ENCODE data around the gene LDLRAD3.

Gene LDLRAD3

GRCh38 chr11:36214976-36215692 lies 271.3 kb downstream of the LDLRAD3 start:
- no peak for DNase-seq

- DNase-seq: no peak
Measured at GRCh38 chr11:36215693-36216060, 271.8 kb downstream of the LDLRAD3 start.

DNA sequence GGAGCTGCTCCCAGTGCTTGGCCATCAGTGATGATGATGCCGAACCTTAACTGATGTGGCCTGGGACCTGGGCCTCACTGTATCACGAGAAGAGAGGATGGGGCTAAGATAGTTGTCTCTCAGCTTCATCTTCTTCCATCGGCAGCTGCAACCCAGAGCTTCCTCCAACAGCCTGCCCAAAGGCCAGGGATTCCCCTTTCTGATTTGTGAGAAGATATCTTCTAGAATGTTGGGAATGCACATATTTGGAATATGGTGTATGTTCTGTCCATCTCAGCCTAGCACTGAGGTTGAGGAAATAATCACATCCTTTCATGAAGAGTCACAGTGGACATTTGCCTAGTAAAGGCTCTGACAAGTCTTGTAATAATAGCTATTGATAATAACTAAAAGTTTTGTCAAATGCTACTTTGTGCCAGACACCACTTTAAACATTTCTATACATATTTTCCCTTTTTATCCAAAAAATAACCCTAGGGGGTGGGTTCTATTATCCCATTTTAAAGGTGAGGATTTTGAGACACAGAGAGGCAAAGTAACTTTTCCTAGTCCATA lies 272.3 kb downstream of the LDLRAD3 start:
- DNase-seq: no peak

DNA sequence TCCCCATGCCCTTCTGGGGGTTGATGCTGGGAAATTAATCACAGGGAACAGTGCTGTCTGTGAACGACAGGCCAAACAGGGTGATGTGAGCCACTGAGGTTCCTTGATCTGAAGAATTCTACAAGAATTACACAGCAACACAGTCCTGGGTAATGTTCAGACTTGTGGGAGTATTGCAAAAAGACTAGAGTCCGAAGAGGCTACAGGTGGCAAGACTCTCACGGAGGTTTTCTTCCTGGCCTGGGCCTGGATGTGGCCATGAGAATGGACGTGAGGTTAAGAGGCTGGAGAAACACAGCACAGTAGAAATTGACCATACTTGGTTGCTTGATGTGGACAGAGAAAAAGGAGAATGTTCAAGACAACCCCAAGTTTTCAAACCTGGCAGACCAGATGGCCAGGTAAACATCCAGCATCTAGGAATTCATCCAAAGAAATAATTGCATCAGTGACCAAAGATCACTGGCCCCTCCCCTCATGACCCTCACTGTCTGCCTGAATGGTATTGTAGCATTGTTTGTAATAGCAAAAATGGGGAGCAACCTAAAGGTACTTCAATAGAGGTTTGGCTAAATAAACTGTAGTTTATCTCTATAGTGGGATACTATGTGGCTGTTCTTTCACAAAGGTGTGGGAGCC lies 274.5 kb downstream of the LDLRAD3 start:
- DNase-seq: no peak

DNA sequence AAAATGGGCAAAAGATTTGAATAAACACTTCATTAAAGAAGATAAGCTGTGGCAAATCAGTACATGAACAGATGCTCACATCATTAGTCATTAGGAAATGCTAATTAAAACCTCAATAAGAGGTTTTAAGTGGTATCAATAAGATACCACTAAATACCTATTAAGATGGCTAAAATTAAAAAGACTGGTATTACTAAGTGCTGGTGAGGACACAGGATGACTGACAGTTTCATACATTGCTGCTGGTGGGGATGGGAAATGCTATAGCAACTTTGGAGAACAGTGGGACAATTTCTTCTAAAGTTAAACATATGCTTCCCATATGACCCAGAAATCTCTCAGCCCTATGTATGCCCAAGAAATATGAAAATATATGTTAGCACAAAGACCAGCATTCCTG lies 276.1 kb downstream of the LDLRAD3 start:
- no peak for DNase-seq

DNA sequence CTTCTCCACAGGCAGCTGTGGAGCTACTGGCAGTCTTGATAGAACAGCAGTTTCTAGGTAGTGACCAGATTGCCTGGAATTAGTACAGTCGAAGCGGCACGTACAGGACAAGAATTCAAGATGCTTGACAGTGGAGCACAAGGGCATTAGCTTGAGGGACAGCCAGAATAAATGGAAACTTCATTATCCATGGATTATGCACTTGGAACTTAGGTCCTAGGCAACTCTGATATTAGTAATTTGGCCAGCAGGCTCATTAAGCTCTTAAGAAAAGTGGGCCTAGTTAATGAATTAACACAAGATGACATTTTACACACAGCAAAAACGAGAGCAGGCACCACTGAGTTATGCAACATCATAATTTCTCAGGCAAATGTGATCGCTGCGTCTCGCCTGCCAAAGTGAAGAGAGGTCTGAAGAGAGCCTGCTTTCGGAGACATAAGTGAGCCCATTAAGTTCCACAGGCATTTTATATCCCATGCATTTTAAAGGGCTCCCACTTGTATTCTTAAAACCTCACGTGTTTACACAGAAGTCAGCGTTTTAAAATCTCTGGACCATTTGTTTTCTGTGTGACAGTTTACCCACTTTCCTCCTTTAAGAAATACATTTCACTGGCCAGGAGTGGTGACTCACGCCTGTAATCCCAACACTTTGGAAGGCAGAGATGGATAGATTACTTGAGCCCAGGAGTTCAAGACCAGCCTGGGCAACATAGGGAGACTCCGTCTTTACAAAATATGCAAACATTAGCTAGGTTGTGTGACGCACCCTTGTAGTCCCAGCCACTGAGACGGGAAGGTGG lies 279.2 kb downstream of the LDLRAD3 start:
- peak; percentile 32 for DNase-seq

DNA sequence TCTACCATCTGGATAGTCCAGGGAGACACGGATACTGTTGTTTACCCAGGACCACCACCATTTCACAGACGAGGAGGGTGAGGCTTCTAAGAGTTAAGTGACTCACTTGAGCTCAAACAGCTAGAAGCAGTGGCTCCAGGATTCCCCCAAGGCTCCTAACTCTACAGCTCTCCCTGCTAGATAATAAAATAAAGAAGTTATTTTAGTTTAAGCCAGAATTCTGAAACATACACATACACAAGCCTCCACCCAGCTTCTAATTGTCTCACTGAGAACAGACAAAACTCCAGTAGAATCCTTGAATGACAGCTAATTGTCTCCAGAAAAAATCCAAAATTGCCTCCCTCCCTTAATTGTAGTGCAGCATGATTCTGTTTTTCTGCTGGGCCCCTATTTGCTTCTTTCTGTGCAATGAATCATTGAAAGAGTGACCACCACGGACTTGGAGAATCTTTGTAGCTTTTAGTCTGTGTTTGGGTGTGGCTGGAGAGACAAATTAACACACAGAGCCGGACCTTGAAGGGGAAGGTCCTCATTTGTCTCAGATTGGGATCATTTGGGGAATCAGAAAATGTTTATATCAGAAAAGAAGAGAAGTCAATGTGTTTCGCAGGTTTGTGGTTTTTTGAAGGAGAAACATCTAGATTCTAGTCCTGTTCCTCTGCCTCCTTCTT lies 280.5 kb downstream of the LDLRAD3 start:
- DNase-seq: no peak

GRCh38 chr11:36227044-36227443 lies 283.2 kb downstream of the LDLRAD3 start:
- no peak for DNase-seq

DNA sequence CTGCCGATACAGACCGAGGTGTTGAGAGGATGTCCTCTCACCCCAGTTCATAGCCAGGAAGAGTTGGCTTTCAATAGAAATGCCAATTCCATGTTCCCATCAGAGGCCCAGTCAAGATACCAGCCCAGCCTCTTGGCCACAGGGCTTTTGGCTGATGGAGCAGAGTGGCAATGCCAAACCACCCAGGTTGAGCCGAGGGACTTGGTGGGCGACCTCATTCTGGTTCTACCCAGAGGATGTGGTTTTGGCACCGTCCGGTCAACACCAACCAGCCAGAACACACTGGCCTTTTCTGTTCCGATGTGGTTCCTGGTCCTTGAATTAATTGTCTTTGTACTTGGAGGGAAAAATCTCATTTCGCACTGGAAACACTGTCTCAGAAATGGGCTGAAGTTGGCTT lies 284.8 kb downstream of the LDLRAD3 start:
- DNase-seq: no peak

DNA sequence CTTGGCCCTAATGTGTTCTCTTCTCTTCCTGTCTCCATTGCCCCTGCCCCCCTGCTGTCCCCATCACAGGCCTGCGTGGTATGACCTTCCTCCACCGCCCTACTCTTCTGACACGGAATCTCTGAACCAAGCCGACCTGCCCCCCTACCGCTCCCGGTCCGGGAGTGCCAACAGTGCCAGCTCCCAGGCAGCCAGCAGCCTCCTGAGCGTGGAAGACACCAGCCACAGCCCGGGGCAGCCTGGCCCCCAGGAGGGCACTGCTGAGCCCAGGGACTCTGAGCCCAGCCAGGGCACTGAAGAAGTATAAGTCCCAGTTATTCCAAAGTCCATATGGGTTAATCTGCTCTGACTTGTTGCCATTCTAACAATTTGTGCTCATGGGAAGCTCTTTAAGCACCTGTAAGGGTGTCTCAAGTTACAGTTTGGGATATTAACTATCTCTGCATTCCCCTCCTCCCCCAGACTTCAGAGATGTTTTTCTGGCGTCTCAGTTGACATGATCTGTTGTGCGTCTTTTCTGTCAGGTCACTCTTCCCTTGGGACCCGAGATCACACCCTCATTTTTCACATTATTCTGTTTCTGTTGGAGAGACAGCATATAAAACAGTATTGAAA lies 285.3 kb downstream of the LDLRAD3 start:
- DNase-seq: no peak

DNA sequence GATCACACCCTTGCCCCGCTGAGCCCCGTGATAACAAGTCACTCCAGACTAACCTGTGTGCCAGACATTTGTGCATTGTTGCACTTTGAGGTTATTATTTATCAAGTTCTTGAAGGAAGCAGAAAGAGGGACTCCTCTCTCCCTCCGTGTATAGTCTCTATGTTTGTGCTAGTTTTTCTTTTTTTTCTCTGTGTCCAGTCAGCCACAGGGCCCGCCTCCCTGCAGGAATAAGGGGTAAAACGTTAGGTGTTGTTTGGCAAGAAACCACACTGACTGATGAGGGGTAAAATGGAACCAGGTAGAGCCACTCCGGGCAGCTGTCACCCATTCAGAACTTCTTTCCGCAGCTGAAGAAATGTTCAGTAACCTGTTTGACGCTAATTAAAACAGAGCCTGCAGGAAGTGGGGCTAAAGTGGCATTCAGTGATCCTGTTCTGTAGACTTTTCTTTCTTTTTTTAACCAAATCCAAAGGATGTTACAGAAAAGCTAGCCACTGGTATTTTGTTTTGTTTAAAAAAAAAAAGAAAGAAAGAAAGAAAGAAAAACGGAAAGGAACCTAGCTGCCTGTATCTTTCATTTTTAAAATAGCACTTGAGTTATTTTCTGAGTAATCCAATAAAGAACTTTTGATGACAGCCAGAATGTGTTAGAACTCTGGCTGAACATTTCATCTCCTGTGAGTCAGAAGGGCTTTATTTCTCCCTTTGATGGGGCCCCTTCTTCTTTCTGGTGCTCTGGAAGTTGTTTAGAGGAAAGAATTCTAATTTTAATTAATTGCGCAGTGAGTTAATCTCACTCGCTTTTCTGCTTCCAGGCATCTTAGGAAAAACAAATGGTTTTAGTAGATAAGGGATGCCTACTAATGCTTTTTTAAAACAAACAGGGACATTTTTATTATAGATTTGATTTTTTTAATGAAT lies 287.2 kb downstream of the LDLRAD3 start:
- DNase-seq: peak; percentile 87

- peak; percentile 28 for DNase-seq
Measured at GRCh38 chr11:36233204-36233603, 289.3 kb downstream of the LDLRAD3 start.

DNA sequence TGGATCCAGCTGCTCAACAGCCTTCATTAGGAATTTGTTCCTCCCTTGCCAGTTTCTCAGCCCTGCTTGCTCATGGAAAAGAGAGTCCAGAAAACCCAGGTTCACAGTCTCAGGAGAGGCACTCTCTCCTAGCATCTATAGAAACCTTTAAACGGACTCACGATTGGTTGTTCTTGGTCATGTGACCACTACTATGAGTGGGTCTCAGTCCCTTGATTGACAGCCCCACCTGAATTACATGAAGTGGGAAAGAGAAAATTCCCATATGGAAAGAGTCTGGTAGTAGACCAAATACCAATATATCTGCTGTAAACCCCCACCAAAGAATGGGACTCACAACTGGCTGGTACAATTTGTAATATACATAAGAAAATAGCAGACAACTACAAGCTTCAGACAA lies 291.0 kb downstream of the LDLRAD3 start:
- no peak for DNase-seq

DNA sequence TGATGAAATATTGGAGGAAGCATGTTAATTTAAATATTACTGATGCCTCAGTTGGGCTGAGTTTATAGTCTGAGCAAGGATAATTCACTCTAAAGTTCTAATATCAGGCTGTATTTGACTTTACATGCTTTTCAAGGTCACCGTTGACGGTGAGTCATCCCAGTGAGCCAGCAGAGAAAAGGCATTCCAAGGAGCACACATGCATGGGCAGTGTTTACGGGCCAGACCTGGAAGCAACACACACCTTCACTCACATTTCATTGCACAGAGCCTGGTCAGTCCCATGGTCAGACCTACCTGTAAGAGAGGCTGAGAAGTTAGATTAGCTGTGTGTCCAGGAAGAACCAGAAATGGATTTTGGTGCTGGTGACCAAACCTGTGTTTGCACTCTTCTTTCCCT lies 291.9 kb downstream of the LDLRAD3 start:
- peak; percentile 15 for DNase-seq

DNA sequence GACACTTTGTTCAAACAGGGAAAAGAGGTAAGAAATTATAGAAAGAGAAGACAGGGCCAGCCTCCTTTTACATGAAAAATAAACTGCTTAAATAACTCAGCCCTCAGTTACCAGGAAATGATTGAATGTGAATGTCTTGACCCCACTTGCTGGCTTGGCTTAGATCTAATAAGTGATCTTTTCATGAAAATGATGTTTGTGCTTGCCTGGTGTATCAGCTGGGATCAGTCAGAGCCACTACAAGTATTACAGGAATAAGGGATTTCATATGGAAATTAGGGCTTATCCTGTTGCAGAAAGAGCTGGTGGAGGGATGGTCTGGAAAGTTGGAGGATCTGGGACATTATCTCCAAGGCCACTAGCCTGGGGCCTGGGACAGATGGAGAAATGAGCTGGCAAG lies 293.5 kb downstream of the LDLRAD3 start:
- DNase-seq: no peak

DNA sequence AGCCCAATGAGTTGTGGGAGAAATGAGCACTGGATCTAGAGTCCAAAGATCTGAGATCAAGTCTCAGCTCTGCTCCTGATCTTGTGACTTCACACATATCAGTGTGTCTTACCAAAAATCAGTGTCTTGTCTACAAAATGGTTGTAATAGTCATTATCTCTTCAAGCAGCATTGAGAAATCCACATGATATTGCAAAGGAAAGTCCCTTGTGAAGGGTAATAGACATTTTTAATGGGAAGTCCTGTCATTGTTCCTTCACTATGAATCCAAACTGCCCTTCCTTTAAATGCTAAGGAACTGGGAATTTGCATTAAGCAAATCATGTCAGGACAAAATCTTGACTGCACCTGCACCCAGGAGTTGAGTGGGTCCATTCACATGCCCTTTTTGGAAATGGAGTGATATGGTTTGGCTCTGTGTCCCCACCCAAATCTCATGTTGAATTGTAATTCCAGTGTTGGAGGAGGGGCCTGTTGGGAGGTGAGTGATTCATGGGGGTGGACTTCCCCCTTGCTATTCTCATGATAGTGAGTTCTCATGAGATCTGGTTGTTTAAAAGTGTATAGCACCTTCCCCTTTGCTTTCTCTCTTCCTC lies 294.3 kb downstream of the LDLRAD3 start:
- no peak for DNase-seq

DNA sequence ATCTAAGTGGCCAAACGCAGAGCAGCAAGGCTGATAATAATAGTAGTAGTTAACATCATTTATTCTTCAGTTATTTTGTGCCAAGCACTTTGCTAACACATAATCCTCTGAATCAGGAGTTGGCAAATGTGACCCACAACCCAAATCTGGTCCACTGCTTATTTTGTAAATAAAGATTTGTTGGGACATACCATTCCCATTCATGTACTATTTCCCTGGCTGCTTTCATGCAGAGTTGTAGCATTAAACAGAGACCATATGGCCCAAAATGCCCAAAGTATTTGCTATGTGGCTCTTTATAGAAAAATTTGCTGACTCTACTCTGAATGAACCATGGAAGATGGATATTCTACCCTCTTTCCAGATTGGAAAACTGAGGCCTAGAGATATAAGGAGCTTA lies 295.0 kb downstream of the LDLRAD3 start:
- no peak for DNase-seq

- no peak for DNase-seq
Measured at GRCh38 chr11:36239636-36240035, 295.8 kb downstream of the LDLRAD3 start.

GRCh38 chr11:36240173-36240572 lies 296.3 kb downstream of the LDLRAD3 start:
- DNase-seq: peak; percentile 21

DNA sequence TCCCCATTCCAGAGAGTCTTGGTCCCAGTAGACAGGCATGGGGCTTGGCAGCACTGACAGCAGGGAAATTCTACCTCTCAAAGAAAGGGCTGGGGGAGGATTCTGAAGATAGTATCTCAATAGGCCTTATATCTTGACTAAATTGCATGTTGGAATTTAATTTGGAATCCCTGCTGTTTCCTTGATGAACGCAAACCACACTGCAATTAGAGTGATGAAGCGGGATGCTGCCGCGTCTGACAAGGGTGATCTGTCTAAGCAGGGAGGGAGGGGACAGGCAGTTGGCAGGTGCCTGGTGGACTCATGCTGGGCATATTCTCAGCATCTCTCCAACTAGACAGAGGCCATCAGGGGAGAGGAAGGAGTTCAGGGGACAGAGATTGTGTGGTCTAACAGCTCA lies 296.9 kb downstream of the LDLRAD3 start:
- DNase-seq: no peak

DNA sequence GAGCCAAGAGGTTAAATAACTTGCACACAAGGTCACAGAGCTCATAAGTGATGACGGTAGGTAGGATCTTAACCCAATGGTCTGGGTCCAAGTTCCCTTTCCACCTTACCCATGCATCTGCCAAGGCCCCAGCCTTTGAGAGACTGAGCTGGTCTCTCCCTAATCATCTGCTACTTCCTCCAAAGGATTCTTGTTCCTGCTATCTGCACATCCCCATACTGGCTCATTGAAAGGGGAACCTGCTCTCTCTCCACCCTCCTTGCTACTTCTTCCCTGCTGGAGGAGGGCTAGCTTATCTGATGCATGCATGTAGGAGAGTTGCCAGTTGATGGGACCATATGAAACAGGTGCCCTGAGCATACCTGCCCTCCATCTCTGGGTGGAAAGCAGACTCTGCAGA lies 297.6 kb downstream of the LDLRAD3 start:
- DNase-seq: no peak
